ENCODE results near the gene RET.

The RET gene

GRCh38 chr10:43062402-43063160 lies 14.3 kb upstream of the RET start:
- no peak for DNase-seq (ENCODE audit: low read depth)

DNA sequence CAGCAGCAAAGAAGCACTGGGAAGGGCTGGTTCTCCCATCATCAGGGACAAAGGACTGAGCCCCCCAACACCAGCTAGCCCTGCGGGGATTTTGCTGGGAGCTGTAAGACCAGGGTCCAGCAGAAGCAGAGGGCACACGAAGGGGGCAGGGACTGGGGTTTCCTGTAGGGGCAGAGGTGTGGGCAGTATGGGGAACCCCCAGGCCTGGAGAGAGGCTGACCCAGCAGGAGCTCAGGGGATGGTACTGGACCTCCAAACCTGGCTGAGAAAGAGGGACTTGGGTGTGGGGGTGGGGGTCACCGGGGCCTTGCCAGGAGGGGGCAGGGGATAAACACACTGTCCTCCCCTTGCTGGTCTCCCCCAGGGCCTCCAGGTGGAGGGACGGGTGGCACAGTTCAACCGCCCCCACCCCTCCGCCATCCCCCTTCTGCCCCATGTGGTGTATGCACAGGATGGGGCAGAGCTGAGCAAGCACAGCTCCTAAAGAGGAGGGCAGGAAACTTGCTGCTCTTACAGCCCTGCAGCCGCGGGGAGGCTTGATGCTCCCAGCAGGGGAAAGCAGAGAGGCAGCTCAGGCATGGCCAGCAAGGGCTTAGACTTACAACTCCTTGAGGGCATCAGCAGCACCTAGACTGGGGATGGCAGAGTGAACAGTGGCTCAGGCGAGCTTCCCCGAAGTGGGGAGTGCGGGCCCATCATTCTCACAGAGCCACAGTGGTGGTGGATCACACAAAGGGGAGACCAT lies 12.4 kb upstream of the RET start:
- no peak for DNase-seq (ENCODE audit: low read depth)

DNA sequence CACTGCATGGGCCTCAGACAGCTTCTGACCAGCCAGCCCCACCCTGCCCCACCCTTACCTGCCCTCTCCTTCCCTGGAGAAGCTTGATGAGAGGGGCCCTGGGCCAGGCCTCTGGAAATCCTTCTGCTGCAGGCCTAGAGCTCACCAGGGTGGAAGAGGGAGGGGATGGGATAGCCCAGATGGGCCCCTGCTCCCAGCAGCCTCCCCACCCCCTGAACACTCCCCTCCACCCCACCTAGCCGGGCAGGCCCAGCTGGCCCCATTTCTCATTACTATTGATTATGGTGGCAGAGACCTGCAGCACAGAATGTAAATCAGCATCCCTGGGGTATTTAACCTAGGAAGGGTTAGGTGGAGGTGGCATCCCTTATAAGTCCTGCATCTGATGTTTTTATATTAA lies 11.6 kb upstream of the RET start:
- DNase-seq (ENCODE audit: low read depth): no peak

- no peak for DNase-seq (ENCODE audit: low read depth)
These were observed 11.1 kb upstream of the RET start for GRCh38 chr10:43065761-43066160.

DNA sequence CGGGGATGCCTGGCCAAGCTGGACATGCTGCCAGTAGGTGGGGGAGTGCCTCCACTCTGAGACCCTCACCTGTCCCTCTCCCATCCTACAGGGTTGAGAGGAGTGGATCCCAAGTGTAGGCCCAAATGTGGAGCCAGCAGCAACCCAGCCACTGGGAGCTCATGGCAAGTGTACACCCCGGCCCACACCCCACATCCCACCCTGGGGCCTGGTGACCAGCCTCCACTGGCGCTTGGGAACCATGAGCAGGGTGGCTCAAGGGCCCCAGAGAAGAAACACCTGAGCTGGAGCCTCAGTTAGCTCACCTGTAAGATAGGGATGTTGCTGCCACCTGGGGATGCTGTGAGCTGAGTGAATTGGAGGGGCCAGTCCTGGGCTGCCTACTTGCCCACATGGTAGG lies 10.4 kb upstream of the RET start:
- no peak for DNase-seq (ENCODE audit: low read depth)

GRCh38 chr10:43067391-43068135 lies 9.3 kb upstream of the RET start:
- DNase-seq (ENCODE audit: low read depth): no peak

DNA sequence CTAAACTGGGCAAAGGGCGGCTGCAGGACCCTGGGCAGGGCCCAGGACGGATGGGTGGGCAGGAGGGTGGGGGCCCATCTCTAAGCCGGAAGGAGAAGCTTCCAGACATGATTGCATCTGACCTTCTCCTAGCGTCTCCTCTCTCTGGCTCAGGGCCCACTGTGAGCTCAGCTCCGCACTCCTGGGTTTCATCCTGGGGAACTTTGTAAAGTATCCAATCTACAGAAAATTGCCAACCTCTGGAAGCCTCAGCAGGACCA lies 8.8 kb upstream of the RET start:
- DNase-seq (ENCODE audit: low read depth): no peak

DNA sequence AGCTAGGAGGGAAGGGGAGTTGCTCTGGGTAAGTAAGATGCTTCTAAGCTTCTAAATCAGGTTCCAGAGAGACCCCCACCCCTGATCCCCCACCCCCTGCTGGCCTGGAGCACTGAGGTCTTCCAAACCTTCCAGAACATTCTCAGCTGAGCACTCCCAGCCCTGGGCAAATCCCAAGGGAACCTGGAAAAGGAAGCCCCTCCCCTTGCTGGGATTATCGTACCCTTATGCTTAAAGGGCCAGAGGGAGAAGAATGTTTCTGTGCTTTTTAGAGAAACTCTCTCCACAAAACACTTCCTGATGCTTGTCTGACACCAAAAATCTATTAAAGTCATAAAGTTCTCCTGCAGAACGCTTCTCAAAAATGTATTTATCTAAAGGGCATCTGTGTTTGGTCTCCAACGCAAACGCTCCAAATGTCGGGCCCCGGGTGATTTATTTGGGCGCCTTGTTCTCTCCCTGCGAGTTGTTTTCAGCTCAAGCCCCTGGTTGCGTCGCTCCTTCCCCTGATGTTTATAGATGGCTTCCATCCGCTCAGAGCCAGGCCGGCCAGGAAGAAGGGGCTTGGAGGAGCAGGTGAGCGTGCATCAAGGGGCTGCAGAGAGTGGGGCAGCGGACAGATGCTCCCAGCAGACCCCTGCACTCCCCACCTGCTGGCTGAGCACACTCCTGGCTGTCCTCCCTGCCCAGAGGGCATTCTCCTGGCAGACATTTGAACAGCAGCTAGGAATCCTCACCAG lies 8.2 kb upstream of the RET start:
- DNase-seq (ENCODE audit: low read depth): no peak

DNA sequence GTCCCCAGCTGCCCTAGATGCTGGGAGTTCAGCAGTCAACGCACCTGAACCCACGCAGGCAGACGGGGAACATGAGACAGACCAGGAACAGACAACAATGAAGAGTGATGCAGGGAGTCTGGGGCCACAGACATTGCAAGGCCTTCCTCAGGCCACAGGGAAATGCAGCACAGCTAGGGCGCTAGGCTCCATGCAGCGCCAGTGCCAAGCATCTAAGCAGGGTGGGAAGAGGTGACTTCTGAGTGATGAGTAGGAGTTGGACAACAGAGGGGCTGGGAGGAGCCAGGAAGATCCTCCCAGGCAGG lies 7.7 kb upstream of the RET start:
- DNase-seq (ENCODE audit: low read depth): no peak

DNA sequence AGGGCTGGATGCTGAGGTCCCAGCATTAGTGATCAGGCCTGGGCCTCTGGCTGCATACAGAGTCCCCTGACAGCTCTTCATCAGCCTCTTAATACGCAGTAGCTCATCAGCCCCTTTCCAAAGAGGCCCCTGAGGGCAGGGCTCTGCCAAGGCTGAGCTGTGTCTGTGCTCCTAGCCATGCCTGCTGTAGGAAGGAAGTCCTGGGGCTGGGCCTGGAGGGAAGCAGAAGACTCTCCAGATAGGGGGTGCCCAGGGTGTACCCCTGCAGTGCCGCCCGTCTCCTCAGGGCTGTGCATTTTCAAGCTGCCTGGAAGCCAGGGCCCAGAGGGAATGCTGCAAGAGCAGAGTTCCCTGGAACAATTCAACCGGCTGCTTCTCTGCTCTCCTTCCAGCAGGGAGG lies 7.3 kb upstream of the RET start:
- no peak for DNase-seq (ENCODE audit: low read depth)

DNA sequence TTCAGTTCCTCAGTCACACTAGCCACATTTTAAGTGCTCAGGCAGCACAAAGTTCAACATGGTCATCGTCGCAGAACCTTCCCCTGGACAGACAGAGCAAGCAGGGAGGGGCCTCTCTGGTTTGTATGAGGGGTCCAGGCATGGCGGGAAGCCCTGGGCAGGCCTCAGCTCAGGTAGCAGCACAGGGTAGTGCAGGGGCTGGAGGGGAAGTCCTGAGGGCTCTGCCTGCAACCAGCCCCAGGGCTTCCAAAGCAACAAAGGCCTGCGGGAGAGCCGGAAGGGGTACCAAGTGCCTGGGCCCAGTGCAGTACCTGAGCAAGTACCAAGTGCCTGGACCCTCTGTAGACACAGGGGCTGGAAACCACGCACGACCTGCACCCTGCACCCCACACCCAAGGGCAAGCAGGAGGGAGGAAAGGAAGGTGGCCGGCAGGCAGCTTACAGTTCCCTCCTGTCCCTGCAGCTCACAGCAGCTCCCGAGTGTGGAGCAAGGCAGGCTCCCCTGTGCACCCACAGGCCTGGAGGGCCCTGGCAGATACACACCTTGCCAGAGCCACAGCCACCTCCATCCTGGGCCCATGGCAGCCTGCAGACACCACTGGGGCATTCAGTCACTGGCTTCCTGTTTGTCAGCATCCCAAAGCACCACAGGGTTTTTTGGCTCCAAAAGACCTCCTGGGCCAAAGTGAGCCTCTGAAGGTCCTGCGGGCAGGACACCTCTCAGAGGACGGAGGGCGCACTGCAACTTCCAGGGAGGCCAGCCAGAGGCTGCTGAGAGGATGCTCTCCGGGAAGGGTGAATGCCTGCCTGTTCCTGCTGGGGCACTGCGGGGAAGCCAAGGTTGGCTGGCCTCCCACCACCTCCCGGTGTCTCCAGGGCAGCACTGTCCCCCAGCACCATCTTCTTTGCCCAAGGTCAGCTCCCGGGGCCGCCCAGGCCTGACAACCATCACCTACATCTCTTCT lies 6.5 kb upstream of the RET start:
- DNase-seq (ENCODE audit: low read depth): no peak

DNA sequence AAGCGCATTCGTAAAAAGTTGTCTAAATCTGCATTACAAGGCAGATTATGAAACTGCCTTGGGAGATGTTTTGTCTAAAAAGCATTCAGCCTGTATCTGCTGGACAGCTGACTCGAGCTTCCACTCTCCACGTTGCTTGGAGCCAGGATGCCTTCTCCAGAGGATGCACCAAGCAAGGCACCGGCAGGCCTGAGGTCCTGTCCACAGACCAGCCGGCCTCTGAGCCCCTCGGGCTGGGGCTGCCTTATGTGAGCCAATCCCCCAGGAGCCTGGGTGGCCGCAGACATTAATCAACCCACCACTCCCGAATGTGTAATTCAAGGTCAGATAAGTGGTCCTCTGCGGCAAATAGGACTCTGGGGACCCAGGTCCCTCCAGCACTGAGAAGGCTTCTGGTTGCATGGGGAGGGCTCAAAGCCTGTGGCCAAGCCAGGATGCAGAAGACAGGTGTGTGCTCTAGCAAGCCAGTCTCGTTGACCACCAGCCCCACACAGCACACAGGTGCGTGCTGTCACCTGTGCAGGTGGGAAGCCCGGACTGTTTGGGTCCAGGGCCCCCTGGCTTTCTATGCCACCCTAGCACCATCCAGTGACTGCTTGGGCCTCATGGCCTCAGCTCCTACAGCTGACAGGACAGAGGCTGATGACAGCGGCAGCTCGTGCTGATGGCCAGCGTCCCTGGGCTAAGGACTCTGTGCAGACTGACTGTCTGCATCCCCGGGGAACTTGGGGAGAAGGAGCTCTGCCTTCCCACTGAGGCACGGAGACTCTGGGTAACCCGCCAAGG lies 4.8 kb upstream of the RET start:
- no peak for DNase-seq (ENCODE audit: low read depth)

GRCh38 chr10:43073191-43073590 lies 3.7 kb upstream of the RET start:
- no peak for DNase-seq (ENCODE audit: low read depth)

GRCh38 chr10:43073721-43074120 lies 3.1 kb upstream of the RET start:
- DNase-seq (ENCODE audit: low read depth): no peak

DNA sequence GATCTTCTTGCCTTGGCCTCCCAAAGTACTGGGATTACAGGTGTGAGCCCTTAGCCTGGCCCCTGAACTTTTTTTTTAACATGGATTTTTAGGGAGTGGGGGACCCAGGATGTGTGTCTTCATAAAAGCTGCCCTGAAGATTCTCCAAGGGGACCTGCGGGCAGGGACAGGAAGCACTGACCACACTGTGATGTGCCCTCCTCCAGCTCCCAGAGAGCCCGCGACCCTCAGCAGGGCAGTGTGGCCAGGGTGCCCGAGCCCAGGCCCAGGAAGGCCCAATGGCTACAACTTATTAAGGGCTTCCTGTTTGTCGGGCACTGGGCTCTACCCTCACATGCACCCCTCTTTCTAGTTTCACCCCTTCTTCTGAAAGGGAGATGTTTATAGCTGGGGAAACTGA lies 2.5 kb upstream of the RET start:
- DNase-seq (ENCODE audit: low read depth): no peak

DNA sequence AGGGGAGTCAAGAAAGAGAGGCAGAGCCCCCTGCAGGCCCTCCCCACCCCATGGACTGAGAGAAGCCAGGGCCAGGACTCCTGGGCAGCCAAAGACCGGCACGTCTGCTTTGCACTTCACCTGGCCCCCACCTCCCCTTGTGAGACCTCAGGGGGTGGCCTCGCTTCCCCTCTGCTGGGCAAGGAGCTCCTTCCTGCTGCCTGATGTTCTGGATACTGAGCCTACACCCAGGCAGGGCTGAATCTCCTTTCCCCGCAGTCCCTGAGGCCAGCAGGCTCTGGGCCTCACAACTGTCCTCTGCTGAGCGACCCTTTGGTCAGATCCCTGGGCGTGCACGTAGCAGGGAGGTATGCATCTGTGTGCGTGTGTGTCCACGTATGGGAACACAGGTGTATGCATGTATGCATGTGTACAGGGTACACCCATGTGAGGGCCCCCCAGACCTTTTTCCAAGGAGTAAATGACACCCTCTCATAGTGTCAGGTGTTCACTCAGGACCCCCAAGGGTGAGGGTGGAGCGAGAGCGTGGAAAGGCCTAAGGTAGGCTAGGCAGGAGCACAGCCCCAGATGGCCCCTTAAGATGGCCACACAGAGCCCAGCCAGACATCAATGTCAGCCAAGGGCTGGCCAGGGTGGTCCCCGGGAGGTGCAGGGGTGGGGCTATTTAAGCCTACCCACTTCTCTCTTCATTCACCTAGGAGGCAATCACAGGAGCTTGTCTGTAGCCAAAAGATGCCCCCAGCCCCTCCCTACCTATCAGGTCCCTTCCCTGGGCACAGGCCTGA lies 1.9 kb upstream of the RET start:
- DNase-seq (ENCODE audit: low read depth): no peak

DNA sequence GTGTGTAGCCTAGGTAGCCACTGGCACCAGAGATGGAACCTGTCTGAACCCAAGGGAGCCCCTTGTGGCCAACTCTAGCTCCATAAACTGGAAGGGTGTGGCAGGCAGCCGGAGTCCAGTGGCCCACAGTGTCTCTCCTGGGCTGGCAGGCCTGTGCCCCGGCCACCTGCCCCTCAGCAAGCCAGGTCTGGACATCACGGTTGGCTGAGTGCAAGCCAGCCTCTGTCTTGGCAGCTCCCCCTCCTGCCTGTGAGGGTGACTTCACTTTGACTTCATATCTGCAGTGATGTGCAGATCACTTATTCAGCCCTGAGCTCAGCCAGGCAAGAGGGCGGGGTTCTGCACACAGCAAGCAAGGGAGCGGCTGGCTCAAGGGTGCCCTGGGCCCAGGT lies 1.3 kb upstream of the RET start:
- no peak for DNase-seq (ENCODE audit: low read depth)

GRCh38 chr10:43076311-43076875 lies 476 bp upstream of the RET start:
- no peak for DNase-seq (ENCODE audit: low read depth)

- no peak for DNase-seq (ENCODE audit: low read depth)
These were observed 727 bp downstream of the RET start for GRCh38 chr10:43077421-43078171.

Measured in stimulated activated CD8-positive, alpha-beta memory T cell treated with anti-CD3 and anti-CD28 coated beads, Interleukin-15, amount 100 ng/mL, for 1 hour (primary cell).